ENCODE measurements around the gene CCL27.
A peak's percentile ranks its signal among the peaks of the same experiment; 100 is the strongest.

CCL27 gene

GRCh38 chr9:34701023-34701768, 38.7 kb upstream of the CCL27 start:
- Histone ChIP-seq H3K36me3 (ENCODE audit: insufficient read depth, insufficient read length, low read length) (no peaks in the 10 kb centered on the region), H3K9me3 (ENCODE audit: insufficient read depth, low read length) (peaks cover 19% of the 10 kb centered on the region; the same call in 1 of the 2 replicates), H3K4me3 (ENCODE audit: insufficient read length, low read depth) (peak overlapping the region; percentile 46), H3K9ac (ENCODE audit: insufficient read length, low read depth) (peak overlapping the region; percentile 74), H3K27me3 (ENCODE audit: insufficient read depth, insufficient read length) (peaks cover 35% of the 10 kb centered on the region), H3K4me1 (ENCODE audit: insufficient read depth, insufficient read length) (no peaks in the 10 kb centered on the region)
- DNase-seq (ENCODE audit: low read depth, low spot score): peak; percentile 36
- no peak for TF ChIP-seq ZNF274 (IDR thresholded peaks at IDR 0.05; ENCODE audit: low read depth, low read length)
- TF ChIP-seq SUZ12 (IDR thresholded peaks at IDR 0.05; ENCODE audit: extremely low read depth, insufficient read depth, insufficient read length): no peak

DNA sequence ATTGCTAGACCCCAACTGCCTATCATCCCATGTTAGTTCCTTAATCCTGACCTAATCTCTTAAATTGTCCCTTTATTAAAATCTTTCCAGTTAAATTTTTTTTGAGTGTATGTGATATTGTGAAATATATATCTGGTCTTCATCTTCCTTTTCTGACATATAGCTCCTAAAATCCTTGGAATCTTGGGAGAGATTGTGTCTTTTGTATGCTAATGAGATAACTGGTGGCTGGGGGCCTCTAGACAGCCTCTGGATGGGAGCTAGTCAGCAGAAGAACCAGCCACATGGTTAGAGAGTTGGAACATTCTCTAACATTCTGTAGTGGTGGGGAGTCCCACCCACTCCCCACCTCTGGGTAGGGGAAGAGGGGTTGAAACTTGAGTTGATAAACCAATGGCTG, 32.4 kb upstream of the CCL27 start:
- no peaks in the 10 kb centered on the region for H3K4me1 ChIP-seq (ENCODE audit: insufficient read depth, insufficient read length)
- DNase-seq (ENCODE audit: low read depth, low spot score): no peak
- TF ChIP-seq YY1 (IDR thresholded peaks at IDR 0.05; ENCODE audit: insufficient read depth, insufficient read length) (no peak), ZNF274 (IDR thresholded peaks at IDR 0.05; ENCODE audit: low read depth, low read length) (no peak)

GRCh38 chr9:34693560-34693959, 31.1 kb upstream of the CCL27 start:
- H3K9ac ChIP-seq (ENCODE audit: insufficient read length, low read depth): no peak overlapping the region
- H3K4me1 ChIP-seq (ENCODE audit: insufficient read depth, insufficient read length): no peaks in the 10 kb centered on the region
- H3K27me3 ChIP-seq (ENCODE audit: insufficient read depth, insufficient read length): no peaks in the 10 kb centered on the region
- H3K36me3 ChIP-seq (ENCODE audit: insufficient read depth, insufficient read length, low read length): no peaks in the 10 kb centered on the region
- no peaks in the 10 kb centered on the region for H3K9me3 ChIP-seq (ENCODE audit: insufficient read depth, low read length)
- no peak for TF ChIP-seq ZNF274 (IDR thresholded peaks at IDR 0.05; ENCODE audit: low read depth, low read length)
- TF ChIP-seq YY1 (IDR thresholded peaks at IDR 0.05; ENCODE audit: insufficient read depth, insufficient read length): no peak
- no peak for TF ChIP-seq SUZ12 (IDR thresholded peaks at IDR 0.05; ENCODE audit: extremely low read depth, insufficient read depth, insufficient read length)
- H3K4me3 ChIP-seq (ENCODE audit: insufficient read length, low read depth): no peak overlapping the region
- no peak for DNase-seq (ENCODE audit: low read depth, low spot score)

More for the DNA sequence above, 32.4 kb upstream of the CCL27 start:
- Histone ChIP-seq H3K9me3 (ENCODE audit: insufficient read depth, low read length) (no peaks in the 10 kb centered on the region), H3K9ac (ENCODE audit: insufficient read length, low read depth) (no peak overlapping the region), H3K27me3 (ENCODE audit: insufficient read depth, insufficient read length) (peaks cover 12% of the 10 kb centered on the region), H3K36me3 (ENCODE audit: insufficient read depth, insufficient read length, low read length) (no peaks in the 10 kb centered on the region), H3K4me3 (ENCODE audit: insufficient read length, low read depth) (no peak overlapping the region)

GRCh38 chr9:34691936-34692315, 29.5 kb upstream of the CCL27 start:
- Histone ChIP-seq H3K36me3 (ENCODE audit: insufficient read depth, insufficient read length, low read length) (no peaks in the 10 kb centered on the region), H3K4me1 (ENCODE audit: insufficient read depth, insufficient read length) (no peaks in the 10 kb centered on the region), H3K9ac (ENCODE audit: insufficient read length, low read depth) (no peak overlapping the region), H3K27me3 (ENCODE audit: insufficient read depth, insufficient read length) (no peaks in the 10 kb centered on the region), H3K4me3 (ENCODE audit: insufficient read length, low read depth) (no peak overlapping the region), H3K9me3 (ENCODE audit: insufficient read depth, low read length) (no peaks in the 10 kb centered on the region)
- TF ChIP-seq YY1 (IDR thresholded peaks at IDR 0.05; ENCODE audit: insufficient read depth, insufficient read length): no peak
- no peak for TF ChIP-seq SUZ12 (IDR thresholded peaks at IDR 0.05; ENCODE audit: extremely low read depth, insufficient read depth, insufficient read length)
- TF ChIP-seq ZNF274 (IDR thresholded peaks at IDR 0.05; ENCODE audit: low read depth, low read length): no peak
- no peak for DNase-seq (ENCODE audit: low read depth, low spot score)

- no peak within 1 kb of the TSS for H3K9ac ChIP-seq (ENCODE audit: insufficient read length, low read depth)
- no peaks in the 10 kb centered on the region for H3K27me3 ChIP-seq (ENCODE audit: insufficient read depth, insufficient read length)
- H3K9me3 ChIP-seq (ENCODE audit: insufficient read depth, low read length): no peaks in the 10 kb centered on the region
- H3K4me3 ChIP-seq (ENCODE audit: insufficient read length, low read depth): no peak within 1 kb of the TSS
- H3K36me3 ChIP-seq (ENCODE audit: insufficient read depth, insufficient read length, low read length): no peaks in the 10 kb centered on the region
- no peaks in the 10 kb centered on the region for H3K4me1 ChIP-seq (ENCODE audit: insufficient read depth, insufficient read length)
- DNase-seq (ENCODE audit: low read depth, low spot score): no peak
- TF ChIP-seq ZNF274 (IDR thresholded peaks at IDR 0.05; ENCODE audit: low read depth, low read length): no peak
- no peak for TF ChIP-seq SUZ12 (IDR thresholded peaks at IDR 0.05; ENCODE audit: extremely low read depth, insufficient read depth, insufficient read length)
- no peak for TF ChIP-seq YY1 (IDR thresholded peaks at IDR 0.05; ENCODE audit: insufficient read depth, insufficient read length)
Observed at GRCh38 chr9:34690983-34691935, 28.8 kb upstream of the CCL27 start, which contains the start of gene CCL19. Gene CCL19, minus strand, starts transcription at chr9:34691276. Its CDS starts 137 bp downstream, at chr9:34691139.

DNA sequence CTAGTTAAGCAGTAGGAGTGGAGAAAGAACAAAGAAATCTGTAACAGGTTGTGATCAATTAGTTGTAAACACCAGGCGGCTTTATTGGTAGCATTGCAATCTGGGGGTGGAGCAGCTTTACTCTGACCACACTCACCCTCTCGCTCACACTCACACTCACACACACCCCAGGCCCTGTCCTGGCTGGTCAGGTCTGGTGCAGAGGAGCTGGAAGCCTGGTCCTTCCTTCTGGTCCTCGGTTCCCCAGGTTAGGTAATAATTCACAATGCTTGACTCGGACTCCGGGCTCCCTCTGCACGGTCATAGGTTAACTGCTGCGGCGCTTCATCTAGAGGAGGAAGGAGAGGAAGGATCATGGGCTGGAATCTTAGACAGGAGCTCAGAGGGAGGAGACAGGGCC, 27.1 kb upstream of the CCL27 start:
- Histone ChIP-seq H3K4me3 (ENCODE audit: insufficient read length, low read depth) (no peak overlapping the region), H3K9me3 (ENCODE audit: insufficient read depth, low read length) (no peaks in the 10 kb centered on the region), H3K4me1 (ENCODE audit: insufficient read depth, insufficient read length) (no peaks in the 10 kb centered on the region), H3K36me3 (ENCODE audit: insufficient read depth, insufficient read length, low read length) (no peaks in the 10 kb centered on the region), H3K27me3 (ENCODE audit: insufficient read depth, insufficient read length) (no peaks in the 10 kb centered on the region), H3K9ac (ENCODE audit: insufficient read length, low read depth) (no peak overlapping the region)
- DNase-seq (ENCODE audit: low read depth, low spot score): no peak
- TF ChIP-seq ZNF274 (IDR thresholded peaks at IDR 0.05; ENCODE audit: low read depth, low read length) (no peak), SUZ12 (IDR thresholded peaks at IDR 0.05; ENCODE audit: extremely low read depth, insufficient read depth, insufficient read length) (no peak), YY1 (IDR thresholded peaks at IDR 0.05; ENCODE audit: insufficient read depth, insufficient read length) (no peak)

DNA sequence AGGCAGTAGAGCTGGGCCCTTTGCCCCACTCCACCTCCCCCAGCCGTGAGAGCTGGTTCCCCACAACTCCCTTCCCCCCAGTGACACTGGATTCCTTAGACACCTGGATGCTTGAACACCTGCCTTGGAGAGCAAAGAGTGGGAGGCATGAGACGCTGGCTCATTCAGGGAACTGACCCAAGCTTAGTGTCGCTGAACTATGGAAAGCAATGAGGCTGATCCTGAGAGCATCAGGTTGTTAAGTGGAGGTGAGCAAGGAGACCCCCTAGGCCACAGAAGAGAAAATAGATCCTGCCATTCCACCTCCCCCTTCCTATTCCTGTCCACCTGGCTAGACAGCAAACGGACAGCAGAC, 26.6 kb upstream of the CCL27 start:
- Histone ChIP-seq H3K4me1 (ENCODE audit: insufficient read depth, insufficient read length) (no peaks in the 10 kb centered on the region), H3K9ac (ENCODE audit: insufficient read length, low read depth) (no peak overlapping the region), H3K36me3 (ENCODE audit: insufficient read depth, insufficient read length, low read length) (no peaks in the 10 kb centered on the region), H3K9me3 (ENCODE audit: insufficient read depth, low read length) (no peaks in the 10 kb centered on the region), H3K27me3 (ENCODE audit: insufficient read depth, insufficient read length) (no peaks in the 10 kb centered on the region), H3K4me3 (ENCODE audit: insufficient read length, low read depth) (no peak overlapping the region)
- no peak for TF ChIP-seq ZNF274 (IDR thresholded peaks at IDR 0.05; ENCODE audit: low read depth, low read length)
- no peak for DNase-seq (ENCODE audit: low read depth, low spot score)

All from NT2/D1 (cell line).